Activated T-cell treated with anti-CD3 and anti-CD28 coated beads for 4 hours (primary cell): ENCODE data around the gene MKI67.
"Not testable (repeated sequence)": the region's sequence is repeated elsewhere in the genome, so short reads cannot be mapped to it uniquely, and the experiment has no call there.

Experiments
- DNase-seq: peaks from one replicate; pipeline ENCODE4 v3.0.0-alpha.2; 2020

MKI67 gene, protein sequence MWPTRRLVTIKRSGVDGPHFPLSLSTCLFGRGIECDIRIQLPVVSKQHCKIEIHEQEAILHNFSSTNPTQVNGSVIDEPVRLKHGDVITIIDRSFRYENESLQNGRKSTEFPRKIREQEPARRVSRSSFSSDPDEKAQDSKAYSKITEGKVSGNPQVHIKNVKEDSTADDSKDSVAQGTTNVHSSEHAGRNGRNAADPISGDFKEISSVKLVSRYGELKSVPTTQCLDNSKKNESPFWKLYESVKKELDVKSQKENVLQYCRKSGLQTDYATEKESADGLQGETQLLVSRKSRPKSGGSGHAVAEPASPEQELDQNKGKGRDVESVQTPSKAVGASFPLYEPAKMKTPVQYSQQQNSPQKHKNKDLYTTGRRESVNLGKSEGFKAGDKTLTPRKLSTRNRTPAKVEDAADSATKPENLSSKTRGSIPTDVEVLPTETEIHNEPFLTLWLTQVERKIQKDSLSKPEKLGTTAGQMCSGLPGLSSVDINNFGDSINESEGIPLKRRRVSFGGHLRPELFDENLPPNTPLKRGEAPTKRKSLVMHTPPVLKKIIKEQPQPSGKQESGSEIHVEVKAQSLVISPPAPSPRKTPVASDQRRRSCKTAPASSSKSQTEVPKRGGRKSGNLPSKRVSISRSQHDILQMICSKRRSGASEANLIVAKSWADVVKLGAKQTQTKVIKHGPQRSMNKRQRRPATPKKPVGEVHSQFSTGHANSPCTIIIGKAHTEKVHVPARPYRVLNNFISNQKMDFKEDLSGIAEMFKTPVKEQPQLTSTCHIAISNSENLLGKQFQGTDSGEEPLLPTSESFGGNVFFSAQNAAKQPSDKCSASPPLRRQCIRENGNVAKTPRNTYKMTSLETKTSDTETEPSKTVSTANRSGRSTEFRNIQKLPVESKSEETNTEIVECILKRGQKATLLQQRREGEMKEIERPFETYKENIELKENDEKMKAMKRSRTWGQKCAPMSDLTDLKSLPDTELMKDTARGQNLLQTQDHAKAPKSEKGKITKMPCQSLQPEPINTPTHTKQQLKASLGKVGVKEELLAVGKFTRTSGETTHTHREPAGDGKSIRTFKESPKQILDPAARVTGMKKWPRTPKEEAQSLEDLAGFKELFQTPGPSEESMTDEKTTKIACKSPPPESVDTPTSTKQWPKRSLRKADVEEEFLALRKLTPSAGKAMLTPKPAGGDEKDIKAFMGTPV (N-terminal part only)

DNA sequence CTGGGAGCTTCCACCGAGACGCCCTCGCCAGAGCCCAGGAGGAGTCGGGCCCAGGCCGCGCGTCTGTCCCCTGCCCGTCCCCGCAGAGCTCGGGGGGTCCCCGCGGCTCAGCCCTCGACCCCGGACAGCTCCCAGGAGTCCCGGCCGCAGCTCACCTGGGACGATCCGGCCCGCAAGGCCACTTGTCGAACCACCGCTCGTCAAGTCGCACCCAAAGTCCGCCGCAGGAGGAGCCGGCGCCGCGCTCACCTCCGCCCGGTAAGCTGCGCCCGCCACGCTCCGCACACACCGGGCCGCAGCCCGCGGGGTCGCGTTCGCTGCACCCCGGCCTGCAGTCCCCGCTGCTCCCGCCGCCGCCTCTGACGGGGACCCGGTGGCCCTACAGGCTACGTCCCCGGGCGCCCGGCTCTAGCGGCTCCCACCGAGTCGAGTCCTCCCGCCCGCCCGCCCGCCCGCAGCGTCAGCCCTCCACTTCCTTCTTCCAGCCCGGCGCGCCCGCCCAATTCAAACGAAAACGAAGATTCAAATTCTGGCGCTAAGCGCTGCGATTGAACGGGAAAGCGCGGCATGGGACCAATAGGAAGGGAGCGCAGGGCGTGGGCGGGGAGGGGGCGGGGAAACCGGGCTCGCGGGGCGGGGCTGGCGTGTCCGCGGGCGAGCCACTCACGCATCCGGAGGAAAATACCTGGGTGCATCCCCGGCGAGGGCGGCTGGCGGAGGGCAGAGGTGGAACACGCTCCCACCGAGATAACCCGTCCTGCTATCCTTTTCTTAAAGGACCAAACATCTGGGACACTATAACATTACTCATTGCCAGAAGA, at the start of gene MKI67:
TSS of gene MKI67 (minus strand) at position 480 of the 821 bp plus-strand sequence. CDS start 756 bp downstream, outside the sequence.
- DNase-seq: peak; percentile 83

DNA sequence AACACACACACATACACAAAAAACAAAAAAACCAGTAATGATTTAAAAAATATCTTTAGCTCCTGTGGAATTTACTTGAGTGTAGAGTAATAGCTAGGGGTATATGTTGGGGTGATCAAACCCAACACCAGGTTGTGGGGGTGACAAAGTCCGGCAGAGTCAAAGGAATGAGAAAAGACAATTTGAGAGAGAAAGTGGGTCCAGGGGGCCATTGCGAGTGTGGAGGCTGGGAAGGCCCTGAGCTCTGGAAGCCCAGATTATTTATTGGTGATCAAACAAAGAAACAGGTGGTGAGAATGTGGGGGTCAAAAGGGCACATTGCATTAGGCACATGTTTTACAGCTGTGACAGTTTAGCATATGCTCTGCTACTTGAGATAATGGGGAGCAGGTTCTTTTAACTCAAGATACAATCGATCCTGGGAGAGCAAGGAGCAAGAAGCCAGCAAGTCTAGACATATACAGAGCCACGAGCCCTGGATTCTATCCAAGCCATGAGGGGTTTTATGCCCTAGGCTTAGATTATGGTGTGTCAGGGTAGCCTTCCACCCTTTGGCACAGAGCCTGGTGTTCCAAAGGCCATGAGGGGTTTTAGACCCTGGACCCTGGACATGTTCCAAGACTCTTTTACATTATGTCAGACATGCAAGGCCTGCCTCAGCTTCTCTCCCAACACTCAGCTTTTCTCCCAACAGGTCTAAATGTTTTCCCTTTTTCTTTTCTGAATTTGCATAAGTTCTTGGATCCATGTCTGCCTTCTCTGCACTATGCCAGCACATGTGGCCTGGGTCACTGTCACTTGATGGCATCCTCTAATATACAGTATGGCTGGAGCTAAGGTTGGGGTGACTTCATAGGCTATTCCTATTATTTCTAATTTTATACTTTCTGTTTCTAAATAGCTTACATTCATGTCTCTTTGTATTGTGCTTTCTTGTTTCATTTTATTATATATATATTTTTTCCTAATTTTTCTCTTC, 48.6 kb upstream of the MKI67 start:
- DNase-seq: no peak

DNA sequence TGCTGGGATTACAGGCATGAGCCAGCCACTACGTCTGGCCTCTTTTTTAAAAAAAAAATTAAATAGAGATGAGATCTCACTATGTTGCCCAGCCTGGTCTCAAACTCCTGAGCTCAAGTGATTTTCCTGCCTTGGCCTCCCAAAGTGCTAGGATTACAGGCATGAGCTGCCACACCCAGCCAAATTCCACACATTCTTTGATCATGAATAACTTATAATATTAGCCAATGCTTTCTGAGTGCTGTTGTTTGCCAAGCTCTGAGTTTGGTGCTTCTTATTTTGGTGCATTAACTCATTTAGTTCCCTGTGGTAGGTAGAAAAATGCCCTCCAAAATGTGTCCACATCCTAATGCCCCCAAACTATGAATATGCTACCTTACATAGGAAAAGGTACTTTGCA, 47.2 kb upstream of the MKI67 start:
- DNase-seq: no peak

DNA sequence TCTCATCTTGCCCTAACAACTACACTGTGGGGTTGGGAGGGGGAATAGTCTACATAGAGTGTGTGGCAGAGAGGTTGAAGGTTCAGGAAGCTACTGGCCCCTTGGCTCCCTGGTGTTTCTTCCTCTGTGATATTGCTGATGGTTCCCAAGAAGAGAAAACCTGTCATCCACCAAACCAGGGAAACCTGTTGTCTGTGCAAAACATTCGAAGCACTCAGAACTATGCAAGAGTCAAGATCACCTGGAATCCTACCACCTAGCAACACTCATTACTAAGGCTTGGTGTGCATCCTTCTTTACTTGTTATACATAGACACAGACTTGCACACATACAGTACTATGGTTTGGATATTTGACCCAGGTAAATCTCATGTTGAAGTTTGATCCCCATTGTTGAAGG, 46.5 kb upstream of the MKI67 start:
- no peak for DNase-seq

DNA sequence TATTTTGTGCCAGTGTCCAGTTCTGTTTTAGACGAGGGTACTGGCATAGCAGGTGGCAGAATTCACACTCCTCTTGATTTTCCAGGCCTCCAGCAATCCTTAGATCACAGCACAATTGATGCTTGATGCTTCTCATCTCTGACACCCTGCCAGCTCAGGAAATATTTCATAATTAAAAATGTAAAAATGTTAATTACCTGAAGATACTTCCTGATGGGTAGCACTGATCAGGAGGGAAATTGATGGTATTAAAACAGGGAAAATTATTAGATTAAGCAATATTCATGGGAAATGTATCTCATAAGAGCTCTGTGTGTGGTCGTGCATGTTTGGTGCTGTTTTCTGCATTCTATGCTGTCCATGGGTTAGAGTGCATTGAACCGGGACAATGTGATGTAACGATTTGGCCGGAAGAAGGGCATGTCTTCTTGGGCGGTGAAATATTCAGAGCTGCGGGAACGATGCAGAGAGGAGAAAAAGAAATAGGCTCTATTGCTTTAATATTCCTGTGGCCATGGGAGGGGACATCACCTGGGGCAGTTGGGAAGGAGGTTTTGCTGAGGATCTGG, 43.7 kb upstream of the MKI67 start:
- DNase-seq: no peak

DNA sequence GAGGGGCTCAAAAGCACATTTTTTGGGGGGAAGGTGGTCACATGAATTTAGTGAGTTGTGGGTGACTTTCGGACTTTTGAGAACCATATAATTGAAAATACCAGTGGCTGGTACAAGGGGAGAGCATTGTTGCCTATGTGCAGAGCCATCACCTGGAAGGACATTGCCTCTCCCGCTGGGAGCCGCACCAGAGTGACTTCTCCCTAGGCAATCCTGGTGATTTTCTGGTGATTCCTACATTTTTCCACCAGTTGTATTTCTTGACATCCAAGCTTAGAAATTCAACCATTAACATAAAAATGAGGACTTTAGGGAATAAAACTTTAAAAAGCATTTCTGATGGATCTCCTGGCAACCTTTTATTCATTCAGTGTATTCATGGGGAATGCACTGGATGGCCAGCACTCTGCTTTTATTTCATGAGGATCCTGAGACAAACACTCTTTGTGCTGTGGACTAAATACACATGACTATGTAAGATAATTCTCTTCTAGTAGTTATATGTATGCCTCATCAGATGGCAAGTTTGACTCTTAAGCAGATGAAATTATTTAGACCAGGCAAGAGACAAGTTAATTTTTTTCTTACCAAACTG, 41.8 kb upstream of the MKI67 start:
- no peak for DNase-seq

DNA sequence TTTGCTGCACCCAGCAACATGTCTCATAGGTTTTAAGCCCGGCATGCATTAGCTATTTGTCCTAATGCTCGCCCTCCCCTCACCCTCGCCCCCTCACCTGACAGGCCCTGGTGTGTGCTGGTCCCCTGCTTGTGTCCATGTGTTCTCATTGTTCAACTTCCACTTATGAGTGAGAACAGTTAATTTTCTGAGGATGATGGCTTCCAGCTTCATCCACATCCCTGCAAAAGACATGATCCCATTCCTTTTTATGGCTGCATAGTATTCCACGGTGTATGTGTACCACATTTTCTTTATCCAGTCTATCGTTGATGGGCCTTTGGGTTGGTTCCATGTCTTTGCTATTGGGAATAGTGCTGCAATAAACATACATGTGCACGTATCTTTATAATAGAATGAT, 40.9 kb upstream of the MKI67 start:
- not testable (repeated sequence) for DNase-seq

DNA sequence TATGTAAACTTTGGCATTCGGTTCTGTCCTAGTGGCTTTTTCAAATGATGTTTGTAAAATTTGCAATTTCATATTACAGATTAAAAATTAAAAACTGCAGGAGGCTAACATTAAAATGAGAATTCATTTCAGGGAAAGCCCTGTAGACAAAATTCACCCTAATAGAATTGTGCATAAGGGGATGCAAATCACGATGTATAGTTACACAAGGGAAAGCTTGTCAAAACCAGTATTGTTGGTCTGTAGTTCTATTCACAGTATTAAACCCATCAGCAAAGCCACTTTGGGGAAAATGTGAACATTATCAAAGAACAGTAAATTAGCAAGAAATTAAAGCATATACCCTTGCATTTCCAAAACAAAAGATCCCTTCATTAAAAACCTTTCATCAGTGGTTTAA, 39.9 kb upstream of the MKI67 start:
- DNase-seq: no peak

DNA sequence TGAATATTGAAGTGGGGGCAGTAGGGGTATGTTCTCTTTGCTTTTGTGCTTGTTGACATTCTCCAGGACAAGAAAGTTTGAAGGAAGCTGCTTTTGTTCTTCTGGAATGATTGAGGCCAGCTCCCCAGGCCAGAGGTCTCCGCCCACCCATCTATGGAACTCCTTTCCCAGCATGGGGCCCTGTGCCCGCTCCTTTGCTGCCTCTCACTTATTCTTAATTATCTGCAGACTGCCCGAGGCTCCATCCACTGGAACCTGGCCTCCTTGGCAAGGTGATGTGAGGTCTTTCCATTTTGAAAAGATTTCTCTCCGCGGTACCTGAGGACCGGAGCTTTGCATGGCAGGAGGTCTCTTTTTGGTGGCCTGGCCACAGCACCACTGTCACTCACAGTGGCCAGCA, 39.3 kb upstream of the MKI67 start:
- DNase-seq: no peak

DNA sequence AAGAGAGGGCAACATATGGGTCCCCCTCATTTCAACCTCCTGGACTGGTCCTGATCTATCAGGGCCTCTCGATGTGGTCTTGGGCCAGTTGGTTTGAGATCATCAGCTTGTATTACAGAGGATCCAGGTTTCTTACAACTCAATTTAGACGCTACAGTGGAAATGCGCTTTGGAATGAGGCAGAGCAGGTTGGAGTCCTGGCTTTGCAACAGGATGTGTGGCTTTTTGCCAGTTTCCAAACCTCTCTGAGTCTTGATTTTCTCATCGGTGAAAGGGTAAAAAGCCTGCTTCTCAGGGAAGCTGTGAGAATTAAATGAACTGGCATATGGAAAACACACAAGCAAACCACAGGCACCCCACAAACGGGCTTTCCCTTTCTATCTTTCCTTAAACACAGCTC, 37.5 kb upstream of the MKI67 start:
- no peak for DNase-seq

DNA sequence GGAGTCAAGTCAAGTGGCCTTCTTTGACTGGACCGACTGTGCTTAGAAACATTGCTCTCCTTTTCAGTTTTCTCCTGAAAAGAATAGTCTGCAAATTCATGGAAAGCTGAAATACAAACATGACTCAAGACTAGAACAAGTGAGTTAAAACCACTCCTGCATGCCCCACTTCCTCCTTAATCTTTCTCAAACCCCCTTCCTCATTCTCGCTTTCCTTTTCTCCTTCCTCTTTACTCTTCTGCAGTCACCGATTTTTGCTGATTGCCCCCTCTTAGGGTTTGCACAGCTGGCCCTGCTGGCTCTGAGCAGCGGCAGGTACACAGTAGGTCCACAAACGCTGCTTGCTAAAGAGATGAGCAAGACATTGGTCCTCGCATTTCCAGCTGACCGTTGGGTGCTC, 34.8 kb upstream of the MKI67 start:
- no peak for DNase-seq

DNA sequence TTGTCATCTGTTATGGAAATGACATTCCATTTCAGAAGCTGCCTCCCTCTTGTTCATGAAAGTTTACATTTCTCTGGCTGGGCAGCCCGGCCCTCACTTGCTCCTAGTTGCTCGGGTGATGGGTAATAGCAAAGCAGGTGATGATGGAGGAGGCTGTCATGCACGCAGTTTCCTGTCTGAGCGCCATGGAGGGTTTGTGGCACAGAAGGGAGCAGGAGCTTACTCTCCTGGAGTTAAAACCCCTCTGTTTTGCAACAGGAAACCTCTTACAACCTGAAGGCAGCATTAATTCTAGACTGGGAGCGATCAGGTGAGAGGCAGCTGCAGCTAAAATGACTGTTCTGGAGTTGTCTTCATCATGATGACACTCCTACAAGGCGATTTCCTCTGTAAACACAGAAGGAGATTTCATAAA, 34.1 kb upstream of the MKI67 start:
- DNase-seq: no peak

DNA sequence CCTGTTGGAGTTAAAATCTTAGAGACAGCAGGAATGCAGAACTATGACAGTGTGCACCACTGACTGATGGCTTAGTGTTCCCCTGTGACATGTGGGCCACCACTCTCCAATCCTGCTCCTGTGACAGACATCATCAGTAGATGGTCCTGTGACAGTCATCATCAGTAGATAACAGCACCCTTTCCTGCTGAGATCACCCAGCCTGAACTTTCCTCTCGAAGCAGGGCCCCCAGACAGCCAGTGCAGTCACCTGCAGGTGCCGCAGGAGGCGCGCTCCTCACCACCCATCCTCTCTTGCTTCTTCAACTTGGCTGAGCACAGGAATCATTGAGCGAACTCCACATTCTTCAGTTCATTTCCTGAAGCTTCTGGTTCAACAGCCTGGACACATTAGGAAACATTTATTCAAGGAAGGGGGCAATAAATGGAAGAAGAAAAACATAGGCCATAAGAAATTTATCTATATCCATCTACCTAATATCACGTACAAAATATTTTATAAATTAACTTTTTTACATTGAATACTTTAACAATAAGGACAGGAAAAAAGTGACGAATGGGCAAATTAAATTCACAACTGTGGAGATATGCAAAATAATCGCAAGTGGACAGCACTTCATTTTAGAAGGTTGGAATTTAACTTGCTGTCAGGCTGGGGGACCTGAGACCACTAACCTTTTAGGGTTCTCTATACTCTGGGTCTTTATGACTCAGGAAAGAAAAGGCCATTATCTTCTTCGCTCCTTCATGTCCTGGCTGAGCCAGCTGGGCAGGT, 32.0 kb upstream of the MKI67 start:
- no peak for DNase-seq

DNA sequence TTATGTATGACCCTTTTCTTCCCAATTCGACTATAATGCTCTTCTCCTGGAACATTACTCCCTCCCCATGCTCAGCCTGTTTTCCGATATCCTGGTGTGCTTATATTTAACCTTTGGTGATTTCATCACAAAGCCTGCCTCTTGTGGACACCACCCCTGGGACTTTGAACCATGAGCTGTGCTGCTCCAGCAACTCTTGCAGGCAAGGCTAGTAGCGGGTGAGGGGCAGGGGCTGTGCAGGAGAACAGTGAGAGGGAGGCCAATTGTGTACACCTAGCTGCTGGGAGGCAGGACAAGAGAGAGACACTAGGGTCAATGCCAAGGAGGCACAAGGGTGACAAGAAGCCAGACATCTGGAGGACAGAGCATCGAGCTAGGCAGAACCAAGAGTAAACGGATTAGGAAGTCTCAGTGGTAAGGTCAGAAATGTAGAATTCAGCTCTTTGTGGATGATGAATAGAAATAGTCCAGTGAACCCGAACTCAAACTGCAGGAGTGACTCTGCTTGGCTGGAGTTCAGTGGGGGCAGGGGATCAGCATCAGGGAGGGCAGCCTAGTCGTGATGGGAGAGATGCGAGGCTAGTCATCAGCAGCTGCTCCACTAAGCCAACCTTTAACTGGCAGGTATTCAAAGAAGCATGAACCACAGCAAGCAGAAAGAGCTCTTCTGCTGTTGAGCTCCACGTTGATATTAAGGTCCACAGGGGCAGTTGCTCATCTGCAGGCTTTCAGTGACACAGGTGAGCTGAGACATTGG, 31.0 kb upstream of the MKI67 start:
- DNase-seq: no peak

DNA sequence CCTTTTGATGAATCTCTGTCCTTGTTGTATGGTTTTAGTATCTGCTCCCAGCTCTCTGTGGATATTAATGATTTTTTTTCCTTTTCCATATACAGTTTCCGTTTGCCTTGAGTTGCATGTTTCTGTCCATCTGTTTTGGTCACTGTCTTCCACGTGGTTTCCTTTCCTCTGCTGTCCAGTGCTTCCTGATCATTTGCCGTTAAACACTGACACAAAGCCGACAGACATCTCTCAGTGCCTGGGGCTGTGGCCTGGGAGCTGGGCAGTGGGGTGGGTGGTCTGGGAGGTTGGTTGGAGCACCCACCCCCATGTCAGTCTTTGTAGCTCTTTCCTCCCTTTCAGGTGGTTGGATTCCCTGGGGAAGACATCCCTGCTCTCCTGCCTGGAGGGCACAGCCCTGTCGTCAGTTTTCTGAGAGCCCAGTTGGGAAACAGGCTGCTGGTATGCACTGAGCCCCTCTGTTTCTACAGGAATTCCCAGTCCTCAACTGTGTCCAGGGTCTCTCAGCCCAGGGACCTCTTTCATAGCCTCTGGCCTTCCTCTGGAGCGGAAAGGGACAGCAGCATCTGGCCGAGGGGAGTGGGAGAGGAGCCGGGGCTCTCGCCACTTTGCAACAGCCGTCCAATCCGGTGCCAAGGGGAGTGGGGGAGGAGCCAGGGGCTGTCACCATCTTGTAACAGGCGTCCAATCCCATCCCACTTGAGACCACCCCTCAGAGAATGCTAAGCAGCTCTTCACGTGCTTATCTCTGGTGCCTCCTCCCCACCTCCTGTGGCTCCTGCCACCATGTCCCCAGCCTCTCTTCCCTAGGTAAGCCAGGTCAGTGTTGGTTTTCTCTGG, 26.7 kb upstream of the MKI67 start:
- no peak for DNase-seq

DNA sequence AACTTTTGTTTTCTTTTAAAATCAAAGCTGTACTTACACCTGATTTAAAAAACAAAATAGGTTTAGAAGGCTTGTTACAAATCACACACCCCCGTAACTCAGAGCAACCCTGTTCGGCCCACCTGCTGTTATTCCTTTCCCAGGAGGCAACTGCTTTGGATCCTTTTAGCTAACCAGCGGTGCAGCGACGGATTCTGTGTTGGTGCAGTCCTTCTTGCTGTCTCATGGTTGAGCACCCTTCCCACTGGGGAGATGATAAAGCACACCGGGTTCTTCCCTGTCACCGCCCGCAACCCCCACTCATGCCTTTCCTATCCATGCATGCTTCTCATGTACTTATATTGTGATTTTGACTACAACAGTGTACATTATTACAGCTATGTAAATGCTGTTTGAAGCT, 24.8 kb upstream of the MKI67 start:
- DNase-seq: no peak

DNA sequence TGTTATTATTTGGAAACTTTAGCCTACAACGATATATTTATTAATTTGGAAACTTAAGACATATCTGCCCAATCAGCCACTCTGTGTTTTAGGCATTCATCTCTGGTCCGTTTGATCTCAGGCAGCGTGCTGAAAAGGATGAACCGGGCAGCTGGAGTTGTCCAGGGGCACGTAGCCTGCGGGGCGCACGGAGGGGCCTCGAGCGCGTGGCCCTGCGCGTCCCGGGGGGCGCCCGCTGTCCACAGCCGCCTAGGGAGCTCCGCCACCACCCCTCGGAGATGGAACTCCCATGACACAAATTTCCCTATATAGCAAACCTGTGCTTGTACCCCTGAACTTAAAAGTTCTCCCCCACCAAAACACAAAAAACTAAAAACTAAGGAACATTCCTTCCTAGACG, 24.3 kb upstream of the MKI67 start:
- DNase-seq: no peak

DNA sequence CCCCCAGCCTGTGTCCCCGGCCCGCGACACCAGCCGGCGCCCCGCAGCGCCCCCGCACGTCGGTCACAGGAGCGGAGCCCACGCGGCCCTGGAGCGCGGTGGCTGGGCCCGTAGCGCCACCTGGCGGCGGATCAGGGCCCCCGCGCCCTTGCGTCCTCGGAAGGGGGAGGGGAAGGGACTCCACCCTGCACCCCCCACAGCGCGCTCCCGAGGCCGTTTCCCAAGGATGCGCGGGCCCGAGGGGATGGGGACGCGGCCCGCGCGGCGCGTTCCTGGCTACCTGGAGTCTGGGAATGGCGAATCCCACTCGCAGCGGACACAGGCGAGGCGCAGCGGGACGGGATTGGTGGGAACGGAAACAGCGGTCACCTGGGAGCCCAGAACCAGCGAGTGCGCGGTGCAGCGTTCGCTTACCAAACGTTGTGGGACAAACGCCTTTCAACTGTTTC, 23.8 kb upstream of the MKI67 start:
- peak; percentile 66 for DNase-seq
